H1 (cell line): ENCODE results near the gene MMD. TPM values are rescaled to one million over a fixed set of nuclear protein-coding genes. Genes with fewer than 3 reads are reported as not detected.

ENCODE experiments used
- CTCF ChIA-PET: fragments of 300-600 bp; sonication (Branson Sonifier 250); formaldehyde crosslinking; loops from one replicate; lab custom pipeline; 2021; ENCODE audit not compliant: partially characterized antibody; lab: Charles Lee
- POLR2A ChIA-PET: fragments of 300-600 bp; sonication (Branson Sonifier 250); formaldehyde crosslinking; loops from one replicate; lab custom pipeline; 2021; ENCODE audit warnings: inconsistent platforms; ENCODE audit not compliant: partially characterized antibody; lab: Charles Lee
- DNase-seq, 2 experiments: peaks; one replicate each; pipeline versions ENCODE4 v3.0.0 to v3.0.0-alpha.2; 2010 to 2022; ENCODE audit warnings: low spot score in 2 of 2, low read depth in 1 of 2, mixed read lengths in 1 of 2
- FAIRE-seq: peaks from 2 replicates; lab custom pipeline; 2011; peaks lifted over from hg19 to GRCh38; lab: Jason Lieb, UNC
- H2AFZ ChIP-seq: 2 replicates; pipeline ENCODE4 v1.8.1; 2012; ENCODE audit warnings: low read length, inconsistent platforms
- H2AK5ac ChIP-seq: 2 replicates; pipeline ENCODE4 v1.6.1; 2013; ENCODE audit warnings: low read depth, low read length
- H2BK120ac ChIP-seq: replicated peaks from 2 replicates; pipeline ENCODE3; 2013; ENCODE audit warnings: low read depth, low read length, inconsistent platforms
- H2BK12ac ChIP-seq: 2 replicates; pipeline ENCODE4 v1.6.1; 2013; ENCODE audit warnings: low read depth, low read length
- H2BK15ac ChIP-seq: 2 replicates; pipeline ENCODE4 v1.6.1; 2013; ENCODE audit warnings: low read length
- H2BK20ac ChIP-seq: 2 replicates; pipeline ENCODE4 v1.6.1; 2013; ENCODE audit warnings: low read length
- H2BK5ac ChIP-seq: 2 replicates; pipeline ENCODE4 v1.6.1; 2013; ENCODE audit warnings: low read depth, low read length
- H3K14ac ChIP-seq: 2 replicates; pipeline ENCODE4 v1.6.1; 2013; ENCODE audit warnings: inconsistent platforms; ENCODE audit not compliant: insufficient read length
- H3K18ac ChIP-seq: 2 replicates; pipeline ENCODE4 v1.6.1; 2013; ENCODE audit warnings: low read length; ENCODE audit errors: extremely low read depth
- H3K23ac ChIP-seq: 2 replicates; pipeline ENCODE4 v1.6.1; 2013; ENCODE audit warnings: inconsistent platforms; ENCODE audit not compliant: insufficient read length
- H3K23me2 ChIP-seq: 2 replicates; pipeline ENCODE4 v1.6.1; 2013; ENCODE audit warnings: low read depth, low read length
- H3K27ac ChIP-seq: 2 replicates; pipeline ENCODE4 v1.6.1; 2011; ENCODE audit warnings: low read depth, low read length, inconsistent platforms
- H3K27me3 ChIP-seq, 4 experiments: replicated peaks in 1 of 4; 1 replicate in 1 of 4; 2 replicates in 3 of 4; pipeline versions ENCODE4 v1.6.1 to v1.8.1; 2011 to 2013; ENCODE audit warnings: low read length in 3 of 4, mild to moderate bottlenecking in 3 of 4, inconsistent platforms in 2 of 4, mixed read lengths in 2 of 4, moderate library complexity in 1 of 4; ENCODE audit not compliant: control insufficient read depth in 3 of 4, insufficient read depth in 3 of 4; ENCODE audit errors: extremely low read depth in 1 of 4
- H3K36me3 ChIP-seq, 4 experiments: 2 replicates each; pipeline versions ENCODE4 v1.6.1 to v1.8.1; 2011 to 2013; ENCODE audit warnings: mild to moderate bottlenecking in 4 of 4, low read length in 3 of 4, moderate library complexity in 2 of 4, control low read depth in 1 of 4, inconsistent platforms in 1 of 4; ENCODE audit not compliant: insufficient read depth in 4 of 4, control insufficient read depth in 2 of 4
- H3K4ac ChIP-seq: replicated peaks from 2 replicates; pipeline ENCODE3; 2013; ENCODE audit warnings: low read length, low read depth, mixed read lengths, inconsistent platforms; ENCODE audit not compliant: insufficient read length
- H3K4me1 ChIP-seq, 4 experiments: replicated peaks in 1 of 4; 1 replicate in 1 of 4; 2 replicates in 3 of 4; pipeline versions ENCODE4 v1.6.1 to v1.8.1; 2011 to 2013; ENCODE audit warnings: low read length in 3 of 4, inconsistent platforms in 2 of 4, mixed read lengths in 1 of 4; ENCODE audit not compliant: insufficient read depth in 4 of 4, control insufficient read depth in 3 of 4
- H3K4me2 ChIP-seq, 2 experiments: 2 replicates each; pipeline versions ENCODE4 v1.6.1 to v1.8.1; 2011 to 2013; ENCODE audit warnings: low read depth in 2 of 2, low read length in 2 of 2, control low read depth in 1 of 2, inconsistent platforms in 1 of 2, mild to moderate bottlenecking in 1 of 2; ENCODE audit not compliant: insufficient read depth in 1 of 2
- H3K4me3 ChIP-seq, 4 experiments: fragments of 200-600, 300-600 bp in 1 of 4; sonication (generic), shearing (Covaris generic), sonication (Bioruptor Twin) in 1 of 4; 2 replicates each; pipeline versions ENCODE4 v1.5.1 to v1.8.1; 2011 to 2016; ENCODE audit warnings: low read length in 4 of 4, low read depth in 3 of 4, control low read depth in 2 of 4, inconsistent platforms in 2 of 4, mild to moderate bottlenecking in 2 of 4, mixed read lengths in 1 of 4, moderate library complexity in 1 of 4; ENCODE audit not compliant: insufficient read depth in 2 of 4; ENCODE audit errors: extremely low read depth in 1 of 4
- H3K56ac ChIP-seq: replicated peaks from 2 replicates; pipeline ENCODE3; 2013; ENCODE audit warnings: low read depth, mild to moderate bottlenecking, mixed read lengths, low read length, inconsistent platforms; ENCODE audit not compliant: insufficient read length
- H3K79me1 ChIP-seq: 2 replicates; pipeline ENCODE4 v1.6.1; 2013; ENCODE audit warnings: low read depth, low read length, control low read depth
- H3K79me2 ChIP-seq, 2 experiments: 2 replicates each; pipeline versions ENCODE4 v1.6.1 to v1.8.1; 2012 to 2013; ENCODE audit warnings: low read length in 2 of 2, mild to moderate bottlenecking in 2 of 2, inconsistent platforms in 1 of 2; ENCODE audit not compliant: insufficient read depth in 2 of 2, control insufficient read depth in 1 of 2
- H3K9ac ChIP-seq, 4 experiments: replicated peaks in 1 of 4; 1 replicate in 1 of 4; 2 replicates in 3 of 4; pipeline versions ENCODE4 v1.6.1 to v1.8.1; 2011 to 2013; ENCODE audit warnings: low read depth in 3 of 4, low read length in 3 of 4, control low read depth in 2 of 4, mild to moderate bottlenecking in 2 of 4, moderate library complexity in 2 of 4, inconsistent platforms in 1 of 4; ENCODE audit errors: extremely low read depth in 1 of 4
- H3K9me3 ChIP-seq, 2 experiments: 2 replicates each; pipeline versions ENCODE4 v1.6.1 to v1.8.1; 2012 to 2013; ENCODE audit warnings: mild to moderate bottlenecking in 2 of 2, moderate library complexity in 2 of 2, control low read depth in 1 of 2, inconsistent platforms in 1 of 2, low read depth in 1 of 2, low read length in 1 of 2, mixed read lengths in 1 of 2; ENCODE audit not compliant: insufficient read depth in 2 of 2
- H4K20me1 ChIP-seq, 2 experiments: replicated peaks in 1 of 2; 2 replicates each; pipeline versions ENCODE3 to v1.8.1; 2011 to 2013; ENCODE audit warnings: inconsistent platforms in 2 of 2, low read length in 2 of 2, mild to moderate bottlenecking in 1 of 2; ENCODE audit not compliant: insufficient read depth in 2 of 2, control insufficient read depth in 1 of 2
- H4K5ac ChIP-seq: 2 replicates; pipeline ENCODE4 v1.6.1; 2013; ENCODE audit warnings: low read length, low read depth, mixed read lengths, inconsistent platforms; ENCODE audit not compliant: insufficient read length
- H4K8ac ChIP-seq: 2 replicates; pipeline ENCODE4 v1.8.0; 2013; ENCODE audit warnings: mild to moderate bottlenecking, moderate library complexity, low read length, inconsistent platforms; ENCODE audit not compliant: insufficient read depth; ENCODE audit errors: extremely low read depth
- H4K91ac ChIP-seq: replicated peaks from 2 replicates; pipeline ENCODE3; 2013; ENCODE audit warnings: low read length, mixed read lengths, inconsistent platforms; ENCODE audit not compliant: insufficient read length
- GABPA ChIP-seq: IDR thresholded peaks from 2 replicates; pipeline ENCODE4 v1.6.1; 2011; ENCODE audit warnings: mild to moderate bottlenecking, low read length, moderate library complexity, borderline replicate concordance; ENCODE audit not compliant: insufficient read depth
- GTF2F1 ChIP-seq: IDR thresholded peaks from 2 replicates; pipeline ENCODE4 v1.6.1; 2012; ENCODE audit warnings: low read depth, low read length, improper control_type of control experiment, borderline replicate concordance
- SUZ12 ChIP-seq: fragments of 200-600 bp; sonication (generic); IDR thresholded peaks from 2 replicates; pipeline ENCODE4 v1.6.1; 2012; ENCODE audit warnings: mild to moderate bottlenecking, inconsistent platforms, low read length, moderate library complexity, mixed read lengths
- TBP ChIP-seq: IDR thresholded peaks from 2 replicates; pipeline ENCODE4 v1.6.1; 2011; ENCODE audit warnings: low read depth, low read length, improper control_type of control experiment
- TEAD4 ChIP-seq: IDR thresholded peaks from 2 replicates; pipeline ENCODE4 v1.6.1; 2012; ENCODE audit warnings: low read depth, low read length, inconsistent platforms, mixed read lengths
- WGBS, 2 experiments: shearing (Covaris generic) in 1 of 2; methylation state at CpG; one replicate each; pipeline versions ENCODE4 v1.1.6 to v1.1.7; 2013 to 2015; ENCODE audit warnings: low lambda C conversion rate in 2 of 2, mixed read lengths in 2 of 2, inconsistent platforms in 1 of 2, low coverage in 1 of 2, missing lambda C conversion rate in 1 of 2; ENCODE audit not compliant: insufficient replicate concordance in 2 of 2, insufficient coverage in 1 of 2, insufficient read length in 1 of 2; ENCODE audit errors: extremely low coverage in 1 of 2, missing lambda C conversion rate in 1 of 2; 5-methylcytosine and 5-hydroxymethylcytosine counted together
- polyA plus RNA-seq, 7 experiments: library from polyadenylated mRNA; depleted of rRNA in 3 of 7; stranded (reverse) in 5 of 7; unstranded in 2 of 7; fragments of >200 nt in 5 of 7; fragments of 200-250 nt in 2 of 7; gene quantifications; 1 replicate in 5 of 7; 2 replicates in 1 of 7; 4 replicates in 1 of 7; pipeline versions ENCODE4 v1.2.1 to v1.2.3, GENCODE V29; 2011 to 2013; ENCODE audit warnings: missing spikeins in 2 of 7, mixed read lengths in 2 of 7
- total RNA-seq: library from RNA; stranded (reverse); fragmentation: NEBNext Ultra II Directional; extraction: Animal tissue kit (Norgen Biotek cat#: 25700); gene quantifications from 2 replicates; pipeline ENCODE4 v1.2.1, GENCODE V29; 2021
- TF ChIP-seq, protein P1 (sequence below), 3 experiments: IDR thresholded peaks; 1 replicate in 2 of 3; 2 replicates in 1 of 3; pipeline versions ENCODE4 v1.5.1 to v1.6.1; 2011; ENCODE audit warnings: low read length in 3 of 3, mild to moderate bottlenecking in 3 of 3, inconsistent platforms in 2 of 3, low read depth in 1 of 3, moderate library complexity in 1 of 3; ENCODE audit not compliant: insufficient read depth in 1 of 3; ENCODE audit errors: control extremely low read depth in 1 of 3

The MMD gene
- total and polyA plus RNA-seq, 2 of the 8 experiments (the other 6 are each of a cell fraction or from before 2014, with no cell fraction given) = 28.2 to 37.8 TPM

DNA sequence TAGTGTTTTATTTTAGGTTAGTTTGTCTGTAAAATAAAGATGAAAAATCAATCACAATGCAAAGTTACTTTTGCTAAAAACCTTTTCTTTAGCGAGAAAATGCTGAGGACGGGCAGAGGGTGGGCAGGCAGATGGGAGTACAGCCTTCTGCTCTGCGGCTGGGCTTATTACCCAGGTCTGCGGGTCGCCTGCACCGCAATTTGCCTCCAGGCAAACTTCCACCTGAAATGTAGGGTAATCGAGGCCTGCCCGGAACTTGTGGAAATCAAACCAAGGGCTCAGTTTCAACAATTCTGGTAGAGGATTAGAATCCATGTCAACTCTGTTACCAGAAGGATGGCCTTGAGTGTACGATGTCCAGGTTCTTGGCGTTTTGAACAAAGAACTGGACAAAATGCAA lies 22.3 kb upstream of the MMD start:
- Histone ChIP-seq H2BK5ac (no peak overlapping the region), H4K91ac (no peak overlapping the region), H2BK20ac (no peak overlapping the region), H2BK12ac (no peak overlapping the region), H2AFZ (no peak overlapping the region), H2BK120ac (no peak overlapping the region), H3K79me1 (no peaks in the 10 kb centered on the region), H3K4me3 (no peak overlapping the region), H3K4me2 (no peak overlapping the region), H3K4ac (no peak overlapping the region), H2AK5ac (no peak overlapping the region), H3K9me3 (no peaks in the 10 kb centered on the region), H3K14ac (no peak overlapping the region), H3K27ac (no peak overlapping the region), H3K18ac (no peak overlapping the region), H3K79me2 (no peaks in the 10 kb centered on the region), H3K27me3 (no peaks in the 10 kb centered on the region), H4K20me1 (no peaks in the 10 kb centered on the region), H3K23ac (no peak overlapping the region), H2BK15ac (no peak overlapping the region), H3K9ac (no peak overlapping the region), H3K36me3 (no peaks in the 10 kb centered on the region), H4K8ac (no peak overlapping the region), H3K56ac (no peak overlapping the region), H3K4me1 (peaks cover 0 to 7% (median 4%) of the 10 kb centered on the region in 4 experiments; a peak in 3 of 7 replicates), H4K5ac (no peak overlapping the region), H3K23me2 (no peaks in the 10 kb centered on the region)
- ChIA-PET POLR2A (no interaction called here), CTCF (interaction anchor here (1.7 kb wide), 1 partner anchor 34 kb away, joined by 6 read pairs; no protein-coding TSS in a partner anchor)
- DNase-seq (no peak), FAIRE-seq (no peak)
- 95% methylated on average over 10 of the region's 10 CpGs; no CpG with 5 or more reads in 1 of the 2 experiments for WGBS, 2 experiments
- TF ChIP-seq TEAD4 (no peak), GTF2F1 (no peak), SUZ12 (no peak), TBP (no peak), GABPA (no peak)
- TF ChIP-seq, protein P1, sequence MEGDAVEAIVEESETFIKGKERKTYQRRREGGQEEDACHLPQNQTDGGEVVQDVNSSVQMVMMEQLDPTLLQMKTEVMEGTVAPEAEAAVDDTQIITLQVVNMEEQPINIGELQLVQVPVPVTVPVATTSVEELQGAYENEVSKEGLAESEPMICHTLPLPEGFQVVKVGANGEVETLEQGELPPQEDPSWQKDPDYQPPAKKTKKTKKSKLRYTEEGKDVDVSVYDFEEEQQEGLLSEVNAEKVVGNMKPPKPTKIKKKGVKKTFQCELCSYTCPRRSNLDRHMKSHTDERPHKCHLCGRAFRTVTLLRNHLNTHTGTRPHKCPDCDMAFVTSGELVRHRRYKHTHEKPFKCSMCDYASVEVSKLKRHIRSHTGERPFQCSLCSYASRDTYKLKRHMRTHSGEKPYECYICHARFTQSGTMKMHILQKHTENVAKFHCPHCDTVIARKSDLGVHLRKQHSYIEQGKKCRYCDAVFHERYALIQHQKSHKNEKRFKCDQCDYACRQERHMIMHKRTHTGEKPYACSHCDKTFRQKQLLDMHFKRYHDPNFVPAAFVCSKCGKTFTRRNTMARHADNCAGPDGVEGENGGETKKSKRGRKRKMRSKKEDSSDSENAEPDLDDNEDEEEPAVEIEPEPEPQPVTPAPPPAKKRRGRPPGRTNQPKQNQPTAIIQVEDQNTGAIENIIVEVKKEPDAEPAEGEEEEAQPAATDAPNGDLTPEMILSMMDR (IDR thresholded peaks at IDR 0.05; ENCODE audit: control extremely low read depth in 1 of 3, insufficient read depth in 1 of 3, low read depth in 1 of 3, low read length in 3 of 3) = no peak
